NCI-H446 (cell line): ENCODE data around the gene NETO1.
A peak's percentile ranks its signal among the peaks of the same experiment; 100 is the strongest.

ENCODE experiments used
- DNase-seq, 2 experiments: peaks; one replicate each; lab custom pipeline; 2025; lab: John Stamatoyannopoulos, UW

Gene NETO1

GRCh38 chr18:72867746-72868584 is at the start of gene NETO1:
Gene NETO1 (minus strand): TSS chr18:72867987. CDS start chr18:72867291, 696 bp downstream.
- DNase-seq: peak in 1 of 2 experiments; percentile 59

- DNase-seq: peak in 1 of 2 experiments; percentile 17
Measured at GRCh38 chr18:72910045-72910444, 42.3 kb upstream of the NETO1 start.

- DNase-seq: peak; percentile 21 to 55
Measured at GRCh38 chr18:72908181-72908580, 40.4 kb upstream of the NETO1 start.

- DNase-seq: no peak
Measured at GRCh38 chr18:72903033-72903432, 35.2 kb upstream of the NETO1 start.

GRCh38 chr18:72899338-72899737 is 31.6 kb upstream of the NETO1 start:
- DNase-seq: peak in 1 of 2 experiments; percentile 70

GRCh38 chr18:72898870-72899269 is 31.1 kb upstream of the NETO1 start:
- DNase-seq: no peak

- DNase-seq: no peak
Measured at GRCh38 chr18:72895548-72895947, 27.8 kb upstream of the NETO1 start.

- no peak for DNase-seq
Measured at GRCh38 chr18:72878561-72878960, 10.8 kb upstream of the NETO1 start.

GRCh38 chr18:72878143-72878542 is 10.4 kb upstream of the NETO1 start:
- DNase-seq: no peak

- peak; percentile 31 to 76 for DNase-seq
Measured at GRCh38 chr18:72871091-72871490, 3.3 kb upstream of the NETO1 start.

- DNase-seq: no peak
Measured at GRCh38 chr18:72869226-72870185, 1.7 kb upstream of the NETO1 start.

- DNase-seq: no peak
Measured at GRCh38 chr18:72868585-72869225, 918 bp upstream of the NETO1 start.

GRCh38 chr18:72866901-72867745 is 664 bp downstream of the NETO1 start:
- peak in 1 of 2 experiments; percentile 22 for DNase-seq

GRCh38 chr18:72866442-72866900 is 1.3 kb downstream of the NETO1 start:
- DNase-seq: no peak

GRCh38 chr18:72863754-72864153 is 4.0 kb downstream of the NETO1 start:
- DNase-seq: no peak

- no peak for DNase-seq
Measured at GRCh38 chr18:72859088-72859487, 8.7 kb downstream of the NETO1 start.

- no peak for DNase-seq
Measured at GRCh38 chr18:72849671-72850070, 18.1 kb downstream of the NETO1 start.

- no peak for DNase-seq
Measured at GRCh38 chr18:72848503-72849237, 19.1 kb downstream of the NETO1 start.

GRCh38 chr18:72847771-72848170 is 20.0 kb downstream of the NETO1 start:
- DNase-seq: no peak
